Transverse colon (tissue), 4 donors: Measurements from ENCODE around the gene TRNT1. TPM values are rescaled to one million over a fixed set of nuclear protein-coding genes. Genes with fewer than 3 reads are reported as not detected.

Experiments used
- DNase-seq: peaks from one replicate; pipeline ENCODE4 v3.0.0-alpha.2; 2019
- H3K27ac ChIP-seq, 4 donors: fragments of 200-600 bp; sonication (generic); 2 replicates each; pipeline ENCODE4 v1.5.1; 2016 to 2018; ENCODE audit warnings: inconsistent platforms in 4 of 4
- H3K27me3 ChIP-seq: fragments of 200-600 bp; sonication (generic); 2 replicates; pipeline ENCODE4 v1.5.1; 2017; ENCODE audit warnings: inconsistent platforms
- H3K36me3 ChIP-seq, 4 donors: fragments of 200-600 bp; sonication (generic); 2 replicates each; pipeline ENCODE4 v1.5.1; 2017 to 2019; ENCODE audit warnings: inconsistent platforms in 4 of 4
- H3K4me1 ChIP-seq, 4 donors: fragments of 200-600 bp; sonication (generic); 2 replicates each; pipeline ENCODE4 v1.5.1; 2017 to 2020; ENCODE audit warnings: inconsistent platforms in 4 of 4
- H3K4me3 ChIP-seq, 4 donors: fragments of 200-600 bp; sonication (generic); 1 replicate in 1 of 4; 2 replicates in 3 of 4; pipeline versions ENCODE4 v1.5.1 to v1.6.1; 2017 to 2019; ENCODE audit warnings: inconsistent platforms in 4 of 4
- H3K9me3 ChIP-seq, 2 donors: fragments of 200-600 bp; sonication (generic); 2 replicates each; pipeline ENCODE4 v1.5.1; 2017 to 2019; ENCODE audit warnings: inconsistent platforms in 2 of 2
- CTCF ChIP-seq, 5 experiments: fragments of 200-600 bp in 3 of 5; fragments of 450-650 bp in 2 of 5; sonication (generic) in 3 of 5; IDR thresholded peaks; 1 replicate in 2 of 5; 2 replicates in 3 of 5; pipeline ENCODE4 v1.5.1; 2016 to 2017; ENCODE audit warnings: antibody characterized with exemption in 5 of 5, inconsistent platforms in 3 of 5, mild to moderate bottlenecking in 2 of 5, moderate library complexity in 1 of 5
- EP300 ChIP-seq: sonication (generic); formaldehyde crosslinking; IDR thresholded peaks from one replicate; pipeline ENCODE4 v1.6.1; 2017; ENCODE audit warnings: antibody characterized with exemption, low read depth
- POLR2A ChIP-seq: fragments of 450-650 bp; IDR thresholded peaks from one replicate; pipeline ENCODE4 v1.6.1; 2016; ENCODE audit warnings: antibody characterized with exemption, mild to moderate bottlenecking, moderate library complexity
- POLR2AphosphoS5 ChIP-seq, 3 donors: sonication (generic); formaldehyde crosslinking; IDR thresholded peaks; one replicate each; pipeline ENCODE4 v1.6.1; 2016; ENCODE audit warnings: antibody characterized with exemption in 3 of 3
- WGBS, 2 donors: methylation state at CpG; one replicate each; pipeline ENCODE4 v1.1.5; 2018; ENCODE audit warnings: low coverage in 1 of 2; 5-methylcytosine and 5-hydroxymethylcytosine counted together
- in situ Hi-C, 4 donors: fragments of 200-750 bp; cut with MboI; loops; one replicate each; pipeline versions ENCODE4 v1.15.0 to v1.15.1; 2017; ENCODE audit warnings: low sequenced_read_pairs in 3 of 4, low pct_ligation_motif_present in 1 of 4, low pct_unique_long_range_greater_than_20kb in 1 of 4
- intact Hi-C: fragments of 100-400 bp; cut with DNase I; formaldehyde crosslinking; loops from one replicate; pipeline ENCODE4 v1.15.1; 2023; ENCODE audit warnings: low total_unique reads
- total RNA-seq, 4 donors: library from RNA; depleted of rRNA; stranded (reverse); fragments of >200 nt; gene quantifications; one replicate each; pipeline ENCODE4 v1.1.0, GENCODE V29; 2016

The TRNT1 gene
- 10 to 100 TPM; 16.1 to 75.6 (median 23.9) TPM for total RNA-seq

- WGBS, 2 donors: 1% methylated on average over 97 of the region's 100 CpGs; no CpG with 5 or more reads in 1 of the 2 donors
- peaks cover 6 to 17% (median 12%) of the 10 kb centered on the region in 4 donors for H3K4me1 ChIP-seq
- in situ Hi-C loops (no loop called here), intact Hi-C loops (no loop called here)
- no peaks in the 10 kb centered on the region for H3K9me3 ChIP-seq
- H3K27me3 ChIP-seq: no peaks in the 10 kb centered on the region
- H3K4me3 ChIP-seq: peak within 1 kb of the TSS; percentile 71 to 87 (median 82)
- H3K27ac ChIP-seq: peak within 1 kb of the TSS; percentile 89 to 94 (median 92)
- peak; percentile 98 for DNase-seq
- TF ChIP-seq POLR2A: peak; percentile 93
- TF ChIP-seq CTCF (IDR thresholded peaks at IDR 0.05): peak in 1 of 5 experiments; percentile 27
- peak; percentile 93 to 98 (median 97) for TF ChIP-seq POLR2AphosphoS5 (IDR thresholded peaks at IDR 0.05)
- TF ChIP-seq EP300: no peak
- H3K36me3 ChIP-seq: peaks cover 0 to 20% (median 7%) of the 10 kb centered on the region in 4 donors
Observed at GRCh38 chr3:3126477-3127431, at the start of gene TRNT1. Gene TRNT1 (plus strand): TSS chr3:3126940. CDS start chr3:3129041, 2,101 bp downstream.

- no peaks in the 10 kb centered on the region for H3K9me3 ChIP-seq
- DNase-seq: no peak
- intact Hi-C loops (no loop called here), in situ Hi-C loops (no loop called here)
- WGBS, 2 donors: 68 to 77% methylated on average over 5 of the region's 5 CpGs
- no peak for TF ChIP-seq EP300
- no peak for TF ChIP-seq POLR2AphosphoS5 (IDR thresholded peaks at IDR 0.05)
- no peaks in the 10 kb centered on the region for H3K27me3 ChIP-seq
- H3K4me3 ChIP-seq: no peak overlapping the region
- H3K4me1 ChIP-seq: no peaks in the 10 kb centered on the region
- no peaks in the 10 kb centered on the region for H3K36me3 ChIP-seq
- no peak overlapping the region for H3K27ac ChIP-seq
Observed at GRCh38 chr3:3080309-3080708, 46.4 kb upstream of the TRNT1 start.

GRCh38 chr3:3081381-3082233, 45.1 kb upstream of the TRNT1 start:
- 70 to 84% methylated on average over 6 to 9 of the region's 9 CpGs for WGBS, 2 donors
- Histone ChIP-seq H3K27me3 (no peaks in the 10 kb centered on the region), H3K4me3 (no peak overlapping the region), H3K27ac (no peak overlapping the region), H3K4me1 (no peaks in the 10 kb centered on the region), H3K9me3 (no peaks in the 10 kb centered on the region), H3K36me3 (no peaks in the 10 kb centered on the region)
- TF ChIP-seq CTCF (IDR thresholded peaks at IDR 0.05) (no peak), POLR2AphosphoS5 (IDR thresholded peaks at IDR 0.05) (no peak), POLR2A (no peak), EP300 (no peak)
- intact Hi-C loops: no loop called here
- DNase-seq: no peak
- in situ Hi-C loops: no loop called here

GRCh38 chr3:3082234-3082924, 44.4 kb upstream of the TRNT1 start:
- Histone ChIP-seq H3K4me1 (no peaks in the 10 kb centered on the region), H3K27me3 (no peaks in the 10 kb centered on the region), H3K4me3 (no peak overlapping the region), H3K9me3 (no peaks in the 10 kb centered on the region), H3K36me3 (no peaks in the 10 kb centered on the region), H3K27ac (no peak overlapping the region)
- in situ Hi-C loops: no loop called here
- WGBS, 2 donors: 63 to 78% methylated on average over 1 to 2 of the region's 2 CpGs
- TF ChIP-seq POLR2AphosphoS5 (IDR thresholded peaks at IDR 0.05) (no peak), EP300 (no peak), CTCF (IDR thresholded peaks at IDR 0.05) (no peak), POLR2A (no peak)
- no peak for DNase-seq
- intact Hi-C loops: no loop called here
